Gastroesophageal sphincter (tissue), 3 donors: ENCODE results near the gene EPB41L4B.

ENCODE experiments used
- CTCF ChIP-seq, 4 experiments: fragments of 200-600 bp in 2 of 4; fragments of 450-650 bp in 2 of 4; sonication (generic) in 1 of 4; IDR thresholded peaks; one replicate each; pipeline ENCODE4 v1.5.1; 2017 to 2019; ENCODE audit warnings: antibody characterized with exemption in 4 of 4, mild to moderate bottlenecking in 2 of 4, moderate library complexity in 2 of 4
- POLR2A ChIP-seq, 2 donors: fragments of 450-650 bp; IDR thresholded peaks; one replicate each; pipeline ENCODE4 v1.6.1; 2017; ENCODE audit warnings: antibody characterized with exemption in 2 of 2, mild to moderate bottlenecking in 2 of 2, moderate library complexity in 1 of 2
- POLR2AphosphoS5 ChIP-seq: sonication (generic); formaldehyde crosslinking; IDR thresholded peaks from one replicate; pipeline ENCODE4 v1.6.1; 2017; ENCODE audit warnings: antibody characterized with exemption

GRCh38 chr9:109149089-109149488 is 171.8 kb downstream of the EPB41L4B start:
- no peak for TF ChIP-seq POLR2A (IDR thresholded peaks at IDR 0.05)
- no peak for TF ChIP-seq CTCF (IDR thresholded peaks at IDR 0.05)
- no peak for TF ChIP-seq POLR2AphosphoS5
